Smooth muscle cell (in vitro differentiated cells): ENCODE results near the gene EPB41L4A. TPM values are rescaled to one million over a fixed set of nuclear protein-coding genes. Genes with fewer than 3 reads are reported as not detected.

Experiments
- DNase-seq: peaks from one replicate; lab custom pipeline; 2025; ENCODE audit not compliant: unreplicated experiment; lab: John Stamatoyannopoulos, UW
- H2AFZ ChIP-seq: fragments of 200-600 bp; sonication (generic); 2 replicates; pipeline ENCODE4 v1.6.0; 2016; ENCODE audit warnings: antibody characterized with exemption, low read depth, mild to moderate bottlenecking
- H3F3A ChIP-seq: fragments of 200-600 bp; sonication (generic); 2 replicates; pipeline ENCODE4 v1.6.0; 2017; ENCODE audit warnings: antibody characterized with exemption, low read depth
- H3K27ac ChIP-seq: fragments of 200-600 bp; sonication (generic); 2 replicates; pipeline ENCODE4 v1.5.1; 2016; ENCODE audit warnings: low read depth, mild to moderate bottlenecking
- H3K27me3 ChIP-seq: fragments of 200-600 bp; sonication (generic); 2 replicates; pipeline ENCODE4 v1.6.1; 2016; ENCODE audit warnings: low read depth, mild to moderate bottlenecking
- H3K36me3 ChIP-seq: fragments of 200-600 bp; sonication (generic); 2 replicates; pipeline ENCODE4 v1.5.1; 2016; ENCODE audit warnings: low read depth
- H3K4me1 ChIP-seq: fragments of 200-600 bp; sonication (generic); 2 replicates; pipeline ENCODE4 v1.5.1; 2016; ENCODE audit warnings: low read depth
- H3K4me2 ChIP-seq: fragments of 200-600 bp; sonication (generic); 2 replicates; pipeline ENCODE4 v1.6.0; 2016; ENCODE audit warnings: mild to moderate bottlenecking
- H3K4me3 ChIP-seq: fragments of 200-600 bp; sonication (generic); 2 replicates; pipeline ENCODE4 v1.5.1; 2016; ENCODE audit warnings: mild to moderate bottlenecking
- H3K79me2 ChIP-seq: fragments of 200-600 bp; sonication (generic); 2 replicates; pipeline ENCODE4 v1.6.0; 2016; ENCODE audit warnings: low read depth, mild to moderate bottlenecking
- H3K9ac ChIP-seq: fragments of 200-600 bp; sonication (generic); 2 replicates; pipeline ENCODE4 v1.6.0; 2016; ENCODE audit warnings: low read depth
- H3K9me3 ChIP-seq: fragments of 200-600 bp; sonication (generic); replicated peaks from 2 replicates; pipeline ENCODE4 v1.5.1; 2016; ENCODE audit warnings: low read depth
- H4K20me1 ChIP-seq: fragments of 200-600 bp; sonication (generic); 2 replicates; pipeline ENCODE4 v1.6.0; 2016; ENCODE audit warnings: low read depth
- CTCF ChIP-seq: fragments of 200-600 bp; sonication (generic); IDR thresholded peaks from 2 replicates; pipeline ENCODE4 v1.5.1; 2017; ENCODE audit warnings: borderline replicate concordance, mild to moderate bottlenecking, antibody characterized with exemption; ENCODE audit not compliant: insufficient read depth, poor library complexity, severe bottlenecking
- WGBS: methylation state at CpG from one replicate; pipeline ENCODE4 v1.1.7; 2016; ENCODE audit warnings: low lambda C conversion rate; 5-methylcytosine and 5-hydroxymethylcytosine counted together
- polyA plus RNA-seq: library from polyadenylated mRNA; unstranded; fragments of >200 nt; fragmentation: Nextera tagmentation; extraction: Ambion mirVana; gene quantifications from 2 replicates; pipeline ENCODE4 v1.2.1, GENCODE V29; 2016
- total RNA-seq: library from RNA; depleted of rRNA; stranded (reverse); fragments of >200 nt; gene quantifications from 2 replicates; pipeline ENCODE4 v1.2.3, GENCODE V29; 2014

The EPB41L4A gene
- total and polyA plus RNA-seq, 2 experiments from 2014 or later, result 2.9 to 8.9 TPM

- 92% methylated on average over 3 of the region's 3 CpGs for WGBS
- Histone ChIP-seq H3K4me3 (no peak overlapping the region), H3K36me3 (no peaks in the 10 kb centered on the region)
Observed at GRCh38 chr5:112142769-112143270, 276.3 kb downstream of the EPB41L4A start.

DNA sequence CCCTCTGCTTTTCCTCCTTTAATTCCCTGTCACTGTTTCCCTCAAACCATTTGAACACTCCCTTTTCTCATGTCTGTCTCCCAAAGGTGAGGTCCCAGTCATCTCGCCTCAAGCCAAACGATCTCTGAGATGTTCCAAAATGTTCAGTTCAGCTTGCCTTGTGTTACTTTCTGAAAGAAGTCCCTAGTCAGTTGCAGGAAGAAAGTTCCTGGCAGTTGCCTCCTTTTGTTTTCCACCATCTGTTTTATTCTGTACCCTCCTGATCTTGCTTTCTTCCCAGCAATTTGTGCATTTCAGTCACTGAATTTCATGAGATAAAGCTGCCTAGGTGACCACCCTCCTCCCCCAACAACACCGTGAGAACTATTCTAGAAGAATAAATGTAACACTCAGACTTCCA, 277.5 kb downstream of the EPB41L4A start:
- no peak for DNase-seq
- H2AFZ ChIP-seq, result no peak overlapping the region
- H3K9ac ChIP-seq, result no peak overlapping the region
- H3K27me3 ChIP-seq, result no peaks in the 10 kb centered on the region
- H3K9me3 ChIP-seq, result no peaks in the 10 kb centered on the region
- H3K4me2 ChIP-seq, result no peak overlapping the region
- H3K36me3 ChIP-seq, result no peaks in the 10 kb centered on the region
- no peaks in the 10 kb centered on the region for H3K79me2 ChIP-seq
- no peak overlapping the region for H3K27ac ChIP-seq
- TF ChIP-seq CTCF, result no peak
- 90% methylated on average over 3 of the region's 3 CpGs for WGBS
- H3F3A ChIP-seq, result no peaks in the 10 kb centered on the region
- no peak overlapping the region for H3K4me3 ChIP-seq
- no peaks in the 10 kb centered on the region for H4K20me1 ChIP-seq
- H3K4me1 ChIP-seq, result no peaks in the 10 kb centered on the region

More at GRCh38 chr5:112142769-112143270, 276.3 kb downstream of the EPB41L4A start:
- no peaks in the 10 kb centered on the region for H3F3A ChIP-seq
- H3K27ac ChIP-seq, result no peak overlapping the region
- H3K4me1 ChIP-seq, result no peaks in the 10 kb centered on the region
- H3K79me2 ChIP-seq, result no peaks in the 10 kb centered on the region
- no peak for TF ChIP-seq CTCF
- H3K9me3 ChIP-seq, result no peaks in the 10 kb centered on the region
- no peak overlapping the region for H3K4me2 ChIP-seq
- H3K9ac ChIP-seq, result no peak overlapping the region
- no peak for DNase-seq
- no peaks in the 10 kb centered on the region for H4K20me1 ChIP-seq
- no peak overlapping the region for H2AFZ ChIP-seq
- no peaks in the 10 kb centered on the region for H3K27me3 ChIP-seq

DNA sequence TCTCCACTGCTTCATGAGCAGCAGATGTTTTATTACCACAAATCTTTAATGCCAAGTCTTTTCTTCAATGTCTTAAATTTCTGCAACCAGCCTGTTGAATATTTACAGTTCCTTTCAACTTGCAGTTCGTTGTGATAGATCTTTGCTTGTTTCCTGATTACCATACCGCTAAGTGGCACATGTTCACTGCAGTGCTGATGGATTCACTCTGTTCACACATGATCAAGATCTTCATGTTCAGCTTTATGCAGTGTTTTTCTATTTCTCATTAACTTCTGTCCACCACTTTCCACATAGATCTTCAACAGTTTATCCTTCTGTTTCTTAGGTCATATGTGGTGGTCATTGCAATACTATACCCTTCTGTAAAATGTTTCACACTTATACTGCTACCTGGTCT, 280.6 kb downstream of the EPB41L4A start:
- no peak for DNase-seq
- H3K27ac ChIP-seq, result no peak overlapping the region
- H3K79me2 ChIP-seq, result no peaks in the 10 kb centered on the region
- TF ChIP-seq CTCF, result no peak
- H3K9me3 ChIP-seq, result no peaks in the 10 kb centered on the region
- 76% methylated on average over 2 of the region's 2 CpGs for WGBS
- H3K4me1 ChIP-seq, result no peaks in the 10 kb centered on the region
- no peaks in the 10 kb centered on the region for H3F3A ChIP-seq
- no peak overlapping the region for H3K4me2 ChIP-seq
- H3K4me3 ChIP-seq, result no peak overlapping the region
- no peaks in the 10 kb centered on the region for H3K36me3 ChIP-seq
- no peak overlapping the region for H2AFZ ChIP-seq
- no peaks in the 10 kb centered on the region for H3K27me3 ChIP-seq
- H3K9ac ChIP-seq, result no peak overlapping the region
- H4K20me1 ChIP-seq, result no peaks in the 10 kb centered on the region

- H3K9ac ChIP-seq, result no peak overlapping the region
Observed at GRCh38 chr5:112136773-112137172, 282.3 kb downstream of the EPB41L4A start.

More at GRCh38 chr5:112136773-112137172, 282.3 kb downstream of the EPB41L4A start:
- WGBS, result 95% methylated on average over 6 of the region's 6 CpGs
- H4K20me1 ChIP-seq, result no peaks in the 10 kb centered on the region
- no peaks in the 10 kb centered on the region for H3K9me3 ChIP-seq
- no peaks in the 10 kb centered on the region for H3K27me3 ChIP-seq
- H3K79me2 ChIP-seq, result no peaks in the 10 kb centered on the region
- no peaks in the 10 kb centered on the region for H3F3A ChIP-seq
- no peak overlapping the region for H3K27ac ChIP-seq
- no peak for TF ChIP-seq CTCF
- no peak overlapping the region for H3K4me2 ChIP-seq
- DNase-seq, result no peak
- H3K36me3 ChIP-seq, result no peaks in the 10 kb centered on the region
- no peak overlapping the region for H3K4me3 ChIP-seq
- no peaks in the 10 kb centered on the region for H3K4me1 ChIP-seq
- H2AFZ ChIP-seq, result no peak overlapping the region
